NCI-H2107 treated with DMSO at 0.1 percent for 48 hours (cell line): ENCODE results near the gene TNRC6B.
"Not testable (repeated sequence)": the region's sequence is repeated elsewhere in the genome, so short reads cannot be mapped to it uniquely, and the experiment has no call there.

Source experiments
- DNase-seq: peaks from one replicate; lab custom pipeline; 2025; ENCODE audit not compliant: unreplicated experiment; lab: John Stamatoyannopoulos, UW

The TNRC6B gene

DNA sequence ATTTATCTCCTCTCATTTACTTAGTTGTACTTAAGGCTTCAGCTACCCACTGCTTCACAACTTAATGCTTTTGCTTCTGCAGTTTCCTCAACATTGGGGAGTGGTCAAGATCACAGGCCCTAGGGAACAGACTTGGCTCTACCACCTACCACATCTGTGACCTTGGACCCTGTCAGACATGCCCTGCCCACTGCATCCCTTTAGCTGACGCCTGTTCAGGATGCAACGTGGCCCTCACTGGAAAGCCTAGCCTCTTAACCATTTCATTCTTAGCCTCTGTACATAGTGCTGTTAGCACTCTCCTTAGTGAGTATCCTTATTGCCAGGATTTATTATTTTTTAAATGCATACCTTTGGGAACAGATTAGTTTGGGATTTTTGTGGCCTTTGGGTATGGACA, 34.4 kb downstream of the TNRC6B start:
- no peak for DNase-seq

DNA sequence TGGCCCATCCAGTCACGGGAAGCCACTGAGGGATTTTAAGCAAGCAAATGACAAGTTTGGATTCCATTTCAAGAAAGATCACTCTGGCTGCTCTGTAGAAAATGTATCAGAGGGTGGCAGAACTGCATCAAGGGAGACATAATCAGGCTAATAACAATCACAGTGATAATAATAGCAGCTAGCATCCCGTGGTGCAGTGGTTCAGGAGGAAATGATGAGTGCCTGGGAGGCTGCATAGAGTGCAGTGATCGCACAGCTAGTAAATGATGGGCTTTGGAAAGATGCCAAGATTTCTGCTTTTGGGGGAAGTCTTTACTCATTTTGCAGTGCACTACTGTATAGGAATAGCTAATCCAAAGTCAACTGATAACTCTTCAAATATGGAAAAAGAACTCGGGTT, 35.8 kb downstream of the TNRC6B start:
- no peak for DNase-seq

DNA sequence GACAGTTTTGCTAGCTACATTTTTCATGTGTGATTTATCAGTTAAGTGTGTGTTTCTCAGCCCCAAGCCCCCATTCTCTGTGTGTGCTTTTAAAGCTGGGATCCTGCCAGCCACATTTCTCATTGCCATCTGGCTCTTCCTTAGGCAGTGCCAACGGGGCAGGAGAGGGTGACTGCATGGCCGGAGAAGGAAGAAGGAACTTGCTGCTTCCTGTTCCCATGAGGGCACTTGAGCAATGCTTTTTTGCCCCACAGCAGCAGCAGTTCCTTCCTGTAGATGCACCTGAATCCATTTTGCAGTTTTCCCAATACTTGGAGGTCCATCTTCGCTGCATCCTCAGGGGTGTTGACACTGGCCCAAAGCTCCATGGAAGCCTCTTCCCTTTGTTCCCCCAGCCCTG, 37.5 kb downstream of the TNRC6B start:
- no peak for DNase-seq

- DNase-seq = no peak
Observed at GRCh38 chr22:40216041-40216756, 38.5 kb downstream of the TNRC6B start.

- no peak for DNase-seq
Observed at GRCh38 chr22:40218152-40218551, 40.4 kb downstream of the TNRC6B start.

GRCh38 chr22:40218723-40219294, 41.1 kb downstream of the TNRC6B start:
- no peak for DNase-seq

- DNase-seq = no peak
Observed at GRCh38 chr22:40220316-40221054, 42.8 kb downstream of the TNRC6B start.

DNA sequence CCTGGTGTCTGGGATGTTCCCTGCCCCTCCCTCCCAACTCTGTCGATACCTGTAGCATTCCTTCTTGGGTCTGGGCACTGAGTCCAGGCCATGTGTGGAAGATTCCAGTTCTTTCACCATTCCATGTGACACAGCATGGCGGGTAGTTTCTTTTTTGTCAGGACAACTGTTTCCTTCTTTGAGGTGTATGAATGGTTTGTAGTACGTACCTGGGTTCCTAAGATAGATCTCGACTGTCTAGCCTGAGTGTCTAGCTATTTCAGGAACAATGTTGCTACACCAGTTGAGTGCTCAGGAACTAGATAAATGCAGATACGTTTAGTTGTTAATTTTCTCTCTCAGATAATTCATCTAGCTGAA, 43.3 kb downstream of the TNRC6B start:
- DNase-seq = no peak

GRCh38 chr22:40222979-40223378, 45.3 kb downstream of the TNRC6B start:
- DNase-seq = not testable (repeated sequence)

- DNase-seq = no peak
Observed at GRCh38 chr22:40224702-40225101, 47.0 kb downstream of the TNRC6B start.

DNA sequence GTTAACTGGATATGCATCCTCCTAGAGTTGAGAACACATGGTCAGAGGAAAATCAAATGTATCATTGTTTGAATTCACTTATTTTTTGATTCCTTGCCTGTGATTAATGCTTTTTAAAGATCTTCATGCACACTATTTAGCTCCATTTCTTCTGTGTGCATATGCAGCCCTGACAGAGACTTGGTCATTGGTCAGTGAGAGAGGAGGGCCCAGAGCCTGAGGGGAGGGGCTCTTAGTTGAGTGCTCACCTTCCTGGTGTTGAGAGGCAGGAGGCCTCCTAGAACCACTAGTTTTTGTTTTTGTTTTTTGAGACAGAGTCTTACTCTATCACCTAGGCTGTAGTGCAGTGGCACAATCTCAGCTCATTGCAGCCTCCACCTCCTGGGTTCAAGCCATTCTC, 48.9 kb downstream of the TNRC6B start:
- DNase-seq = no peak

DNA sequence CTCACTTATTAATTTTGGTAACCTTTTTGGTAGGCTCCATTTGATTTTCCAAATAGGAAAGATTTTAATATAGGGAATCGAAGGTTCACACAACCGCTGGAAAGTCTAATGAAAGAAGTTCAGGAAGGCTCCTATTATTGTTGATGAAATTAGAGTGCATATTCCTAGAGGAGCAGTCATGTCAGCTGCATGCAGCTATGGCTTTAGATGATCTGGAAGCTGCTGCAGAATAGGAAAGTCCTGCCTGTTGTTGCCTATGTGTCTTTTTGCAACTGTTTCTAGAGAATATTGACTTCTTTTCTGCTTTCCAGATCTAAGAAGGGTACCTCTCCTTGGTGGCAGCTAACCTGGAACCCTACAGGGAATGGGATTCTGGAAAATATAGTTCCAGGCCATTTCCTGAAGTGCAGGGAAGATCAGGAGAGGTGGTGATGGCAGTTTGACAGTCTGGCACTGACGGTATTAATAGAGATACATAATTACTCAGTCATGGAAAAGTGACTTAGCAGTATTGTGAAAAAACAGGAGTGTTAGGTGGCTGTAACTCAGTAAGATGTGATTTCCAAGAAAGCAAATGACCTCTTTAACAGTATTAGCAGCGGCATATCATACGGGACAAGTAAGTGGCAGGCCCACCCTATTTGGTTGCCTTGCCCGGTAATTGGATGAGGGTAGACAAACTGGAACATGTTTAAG, 54.0 kb downstream of the TNRC6B start:
- no peak for DNase-seq

DNA sequence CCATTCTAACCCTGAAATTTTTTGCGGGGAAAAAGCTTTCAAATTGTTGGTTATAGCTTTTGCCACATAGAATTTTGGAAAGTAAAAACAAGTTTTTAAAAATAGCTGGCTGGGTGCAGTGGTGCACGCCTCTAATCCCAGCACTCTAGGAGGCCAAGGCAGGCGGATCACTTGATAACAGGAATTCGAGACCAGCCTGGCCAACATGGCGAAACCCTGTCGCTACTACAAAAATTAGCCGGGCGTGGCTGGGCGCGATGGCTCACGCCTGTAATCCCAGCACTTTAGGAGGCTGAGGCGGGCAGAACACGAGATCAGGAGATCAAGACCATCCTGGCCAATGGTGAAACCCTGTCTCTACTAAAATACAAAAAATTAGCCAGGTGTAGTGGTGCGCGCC, 54.9 kb downstream of the TNRC6B start:
- DNase-seq = no peak

- no peak for DNase-seq
Observed at GRCh38 chr22:40233886-40234285, 56.2 kb downstream of the TNRC6B start.

DNA sequence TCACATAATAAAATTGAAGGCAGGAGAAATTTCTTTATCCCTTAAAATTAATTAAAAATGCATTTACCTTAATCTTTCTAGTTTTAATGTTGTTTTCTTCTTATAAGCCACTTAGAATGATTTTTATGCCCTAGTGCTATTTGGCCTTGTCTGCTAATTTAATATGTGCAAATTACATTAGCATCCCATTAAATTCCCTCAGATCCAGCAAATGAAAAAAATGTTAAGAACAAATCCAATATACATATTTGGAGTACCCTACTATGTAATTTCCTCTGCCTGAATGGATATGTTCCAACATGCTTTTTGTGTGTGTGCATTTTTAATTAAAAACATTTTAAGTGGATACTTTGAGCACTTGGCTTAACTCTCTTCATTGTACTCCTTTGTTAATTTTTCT, 56.9 kb downstream of the TNRC6B start:
- no peak for DNase-seq

DNA sequence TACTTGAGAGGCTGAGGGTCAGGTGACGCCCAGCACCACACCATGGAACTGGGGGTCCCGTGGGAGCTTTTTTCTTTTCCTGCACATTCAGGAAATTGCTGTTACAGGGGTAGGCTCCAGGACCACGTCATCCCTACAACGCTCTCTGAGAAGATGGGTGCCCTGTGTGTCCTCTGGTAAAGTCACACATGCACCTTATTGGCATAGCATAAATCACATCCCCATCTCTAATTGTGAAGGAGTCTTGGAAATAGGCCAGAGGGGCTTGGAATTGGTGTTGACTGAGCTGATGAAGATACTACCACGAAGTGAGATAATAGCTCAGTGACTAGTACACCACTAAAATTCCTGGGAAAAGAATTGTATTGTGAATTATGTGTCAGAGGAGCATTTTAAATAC, 57.6 kb downstream of the TNRC6B start:
- no peak for DNase-seq

DNA sequence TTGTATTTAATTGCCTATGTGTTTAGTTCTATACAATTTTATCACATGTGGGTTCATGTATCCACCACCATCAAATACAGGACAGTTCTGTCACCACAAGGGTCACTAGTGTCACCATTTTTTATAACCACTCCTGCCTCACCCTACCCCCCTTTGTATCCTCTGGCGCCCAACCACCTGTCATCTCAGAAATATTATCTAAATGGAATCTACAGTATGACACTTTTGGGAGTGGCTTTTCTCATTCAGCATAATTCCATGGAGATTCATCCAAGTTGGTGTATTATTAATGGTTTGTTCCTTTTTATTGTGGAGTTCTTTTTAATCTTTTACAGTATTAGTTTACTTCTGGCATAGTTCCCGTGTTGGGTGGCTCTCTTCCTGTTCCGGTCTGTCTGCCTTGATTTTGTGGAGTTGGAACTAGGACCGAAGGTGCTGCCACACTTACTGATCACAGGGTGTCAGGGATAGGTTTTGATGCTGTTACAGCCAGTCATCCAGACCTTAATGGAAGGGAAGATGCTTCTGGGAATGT, 58.5 kb downstream of the TNRC6B start:
- DNase-seq = no peak

DNA sequence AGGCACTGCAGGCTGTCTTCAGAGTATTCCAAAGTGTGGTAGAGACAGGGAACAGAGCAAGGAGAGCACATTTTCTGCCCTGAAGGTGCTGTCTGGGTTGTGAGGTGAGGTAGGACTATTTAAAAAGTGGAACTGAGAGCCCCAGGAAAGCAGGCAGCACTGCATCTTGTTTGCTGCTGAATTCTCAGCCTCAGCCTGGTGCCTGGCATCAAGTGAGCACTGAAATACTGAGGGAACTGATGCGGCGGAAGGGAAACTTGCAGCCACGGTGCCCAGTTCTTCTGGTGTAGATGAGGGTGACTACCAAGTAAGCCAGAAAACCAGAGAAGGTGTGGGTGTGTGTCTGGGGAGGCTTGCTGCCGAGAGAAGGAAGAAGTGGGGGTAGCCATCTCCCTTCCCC, 59.5 kb downstream of the TNRC6B start:
- no peak for DNase-seq

DNA sequence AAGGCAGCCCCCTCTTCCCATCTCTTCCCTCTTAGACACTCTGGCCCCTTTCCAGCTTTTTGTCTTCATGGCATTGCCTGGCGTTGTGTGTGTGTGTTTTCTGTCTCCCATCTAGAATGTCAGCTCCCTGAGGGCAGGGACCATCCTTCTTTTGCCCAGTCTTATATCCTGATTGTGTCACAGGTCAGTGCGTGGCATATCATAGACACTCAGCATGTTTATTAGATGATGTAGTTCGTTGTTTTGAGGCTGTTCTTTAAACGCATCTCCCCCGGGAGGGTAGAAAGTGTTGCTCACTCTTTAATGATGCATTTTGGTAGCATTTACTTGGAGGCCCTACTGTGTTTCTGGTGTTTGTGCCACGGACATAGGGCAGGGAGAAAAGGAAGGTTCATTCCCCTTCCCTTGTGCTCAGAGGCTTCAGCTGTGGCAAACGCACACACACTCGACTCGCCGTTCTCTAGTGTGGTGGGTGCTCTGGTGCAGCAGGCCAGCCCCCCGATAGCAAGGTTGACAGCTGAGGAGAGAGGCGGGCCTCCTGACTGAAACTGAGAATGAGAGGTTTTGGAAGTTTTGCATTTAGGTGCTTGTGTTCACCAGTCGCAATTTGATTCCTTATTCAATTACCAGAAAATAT, 60.2 kb downstream of the TNRC6B start:
- DNase-seq = no peak

- no peak for DNase-seq
Observed at GRCh38 chr22:40238425-40239344, 61.0 kb downstream of the TNRC6B start.
